Liver (tissue), 2 donors: ENCODE results near the gene MIEF1.

ENCODE experiments used
- ATF3 ChIP-seq: IDR thresholded peaks from 2 replicates; pipeline ENCODE4 v1.6.1; 2016; ENCODE audit warnings: antibody characterized with exemption
- HNF4A ChIP-seq, 2 donors: conservative IDR thresholded peaks; 2 replicates each; pipeline ENCODE4 v1.6.1; 2016; ENCODE audit warnings: antibody characterized with exemption in 2 of 2, mild to moderate bottlenecking in 2 of 2
- MAX ChIP-seq: IDR thresholded peaks from 2 replicates; pipeline ENCODE4 v1.6.1; 2016; ENCODE audit warnings: antibody characterized with exemption
- SP1 ChIP-seq: IDR thresholded peaks from 2 replicates; pipeline ENCODE4 v1.6.1; 2018; ENCODE audit warnings: antibody characterized with exemption, mild to moderate bottlenecking
- donor health status: healthy.

GRCh38 chr22:39490966-39491680 is 11.0 kb upstream of the MIEF1 start:
- no peak for TF ChIP-seq ATF3
- no peak for TF ChIP-seq SP1
- no peak for TF ChIP-seq HNF4A (conservative IDR thresholded peaks at IDR 0.05)
- TF ChIP-seq MAX: no peak
